GM18507 (cell line): ENCODE data around the gene PHC2.
A peak's percentile ranks its signal among the peaks of the same experiment; 100 is the strongest.

Source experiments
- DNase-seq: peaks from one replicate; pipeline ENCODE4 v3.0.0; 2011; ENCODE audit warnings: low read depth; ENCODE audit not compliant: insufficient read length; ENCODE audit errors: extremely low spot score
- FAIRE-seq: peaks from 2 replicates; lab custom pipeline; 2011; peaks lifted over from hg19 to GRCh38; lab: Jason Lieb, UNC

Gene PHC2

DNA sequence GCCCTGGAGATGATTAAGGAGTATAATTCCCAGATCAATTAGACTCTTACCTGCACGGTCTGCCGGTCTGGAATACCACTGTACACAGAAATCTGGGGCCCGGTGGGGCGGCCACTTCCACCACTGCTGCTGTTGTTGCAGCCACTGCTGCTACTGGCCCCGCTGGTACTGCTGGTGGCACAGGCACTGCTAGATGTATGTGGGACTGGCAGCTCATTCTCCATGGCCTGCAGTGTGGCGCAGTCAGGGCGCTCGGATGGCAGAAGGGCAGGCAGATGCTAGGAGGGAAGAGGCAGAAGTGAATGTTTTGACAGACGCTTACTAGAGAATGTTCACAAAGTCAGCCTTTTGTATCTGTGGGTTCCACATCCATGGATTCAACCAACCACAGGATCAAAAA, 55.6 kb downstream of the PHC2 start:
- no peak for DNase-seq
- no peak for FAIRE-seq

GRCh38 chr1:33374336-33375105, 56.4 kb downstream of the PHC2 start:
- FAIRE-seq (no peak), DNase-seq (no peak)

DNA sequence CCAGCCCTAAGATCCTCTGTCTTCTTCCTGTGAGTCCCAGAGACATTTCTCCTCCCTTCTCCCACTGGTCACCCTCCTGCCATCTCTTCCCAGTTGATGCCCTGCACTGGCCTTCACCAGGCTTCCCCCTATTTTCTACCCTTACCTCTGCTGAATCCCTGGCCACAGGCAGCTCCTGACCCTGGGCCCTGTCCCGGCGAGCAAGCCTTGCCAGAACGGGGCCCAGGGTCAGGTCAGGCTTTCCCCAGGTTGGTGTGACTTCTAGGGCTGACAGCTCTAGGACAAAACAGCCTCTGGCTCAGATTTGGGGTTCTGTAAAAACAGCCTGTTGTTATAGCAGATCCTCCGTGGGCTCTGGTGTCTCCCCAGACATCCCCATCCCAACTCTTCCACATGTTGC, 57.3 kb downstream of the PHC2 start:
- no peak for DNase-seq
- FAIRE-seq: no peak

DNA sequence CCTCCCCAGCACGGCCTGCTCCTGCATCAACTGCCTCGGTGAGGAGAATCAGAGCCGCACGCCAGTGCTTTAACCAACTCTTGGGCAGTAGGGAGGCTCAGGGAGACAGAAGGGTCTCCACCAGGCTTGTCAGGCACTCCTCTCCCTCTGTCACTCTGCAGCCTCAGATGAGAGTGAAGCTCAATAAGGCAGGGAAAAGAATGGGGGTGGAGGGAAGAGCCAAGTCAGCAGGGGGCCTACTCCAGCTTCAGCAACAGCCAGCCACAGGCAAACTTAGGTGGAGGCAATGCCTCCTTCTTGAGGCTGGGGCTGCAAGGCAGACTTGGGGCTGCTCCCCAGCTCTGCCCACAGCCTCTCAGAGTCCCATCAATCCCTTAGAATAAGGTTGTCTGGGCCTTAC, 58.2 kb downstream of the PHC2 start:
- no peak for FAIRE-seq
- DNase-seq: no peak

GRCh38 chr1:33372162-33372561, 58.7 kb downstream of the PHC2 start:
- DNase-seq (no peak), FAIRE-seq (no peak)

DNA sequence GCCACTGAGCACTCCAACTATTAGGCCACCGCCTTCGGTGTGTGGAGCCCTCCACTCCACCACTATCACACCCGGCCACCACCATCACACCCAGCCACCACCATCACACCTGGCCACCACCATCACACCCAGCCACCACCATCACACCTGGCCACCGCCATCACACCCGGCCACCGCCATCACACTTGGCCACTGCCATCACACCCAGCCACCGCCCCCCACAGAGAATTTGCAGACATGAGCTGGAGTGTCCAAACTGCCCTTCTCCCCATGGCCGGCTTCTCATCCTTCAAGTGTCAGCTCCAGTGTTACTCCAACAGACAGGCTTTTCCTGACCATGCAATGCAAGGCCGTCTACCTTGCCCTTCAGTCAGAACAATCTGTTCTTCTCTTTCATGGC, 59.6 kb downstream of the PHC2 start:
- DNase-seq (no peak), FAIRE-seq (no peak)

DNA sequence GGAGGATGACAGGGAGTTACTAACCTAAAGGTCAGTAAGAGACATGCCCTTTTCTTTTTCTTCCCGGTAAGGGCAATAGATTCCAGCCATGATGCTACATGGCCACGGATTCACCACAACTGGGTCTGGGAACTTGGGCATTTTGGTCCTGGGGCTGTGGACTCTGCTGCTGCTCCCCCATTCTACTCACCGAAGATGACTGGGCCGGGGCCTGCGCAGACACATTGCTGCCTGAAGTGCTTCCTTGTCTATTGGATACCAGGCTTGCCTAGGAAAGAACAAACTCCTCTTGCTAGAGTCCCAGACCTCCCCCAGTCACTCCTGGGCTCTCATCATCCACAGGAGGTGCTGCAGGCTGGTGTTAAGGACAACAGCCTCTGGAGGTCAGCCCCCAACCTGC, 60.1 kb downstream of the PHC2 start:
- FAIRE-seq (no peak), DNase-seq (no peak)

GRCh38 chr1:33370301-33370700, 60.6 kb downstream of the PHC2 start:
- no peak for FAIRE-seq

DNA sequence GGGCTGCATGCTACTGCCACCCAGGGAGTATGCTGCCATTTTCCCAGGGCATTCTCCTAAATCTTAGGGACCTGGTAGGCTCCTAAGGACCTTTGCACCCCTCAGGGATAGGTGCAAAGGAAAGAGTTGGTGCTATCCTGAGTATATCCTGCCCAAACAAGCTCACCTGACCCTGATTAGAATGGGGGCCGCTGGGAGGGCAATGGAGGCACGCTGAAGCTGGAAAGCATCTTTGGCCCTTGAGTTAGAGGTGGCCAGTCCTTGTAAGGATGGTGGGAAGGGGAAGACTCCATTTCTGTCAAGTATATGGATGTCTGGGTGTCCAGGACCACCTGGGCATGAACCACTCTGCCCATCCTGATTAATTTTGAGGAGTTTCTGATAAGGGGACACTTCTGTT, 61.1 kb downstream of the PHC2 start:
- no peak for DNase-seq
- FAIRE-seq: no peak

More at GRCh38 chr1:33370301-33370700, 60.6 kb downstream of the PHC2 start:
- DNase-seq: no peak

- no peak for FAIRE-seq
Observed at GRCh38 chr1:33369081-33369480, 61.8 kb downstream of the PHC2 start.

DNA sequence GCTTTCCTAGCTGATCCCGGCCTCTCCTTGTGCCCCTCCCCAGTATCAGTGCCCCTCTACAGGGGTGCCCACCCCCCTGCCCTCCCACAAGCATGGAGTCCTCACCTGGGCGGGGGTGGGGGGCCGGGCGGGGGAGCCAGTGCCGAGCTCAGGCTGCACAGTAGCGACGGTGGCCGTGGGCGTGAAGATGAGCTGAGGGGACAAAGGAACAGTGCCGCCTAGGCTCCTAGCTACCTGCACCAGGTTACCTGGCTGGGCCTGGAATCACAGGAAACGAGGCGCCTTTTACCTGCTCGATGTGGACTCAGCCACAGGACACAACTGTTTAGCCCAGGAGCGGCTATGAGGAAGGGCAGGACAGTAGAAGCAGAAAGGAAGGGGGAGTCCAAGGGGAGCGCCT, 62.5 kb downstream of the PHC2 start:
- DNase-seq (no peak), FAIRE-seq (no peak)

More at GRCh38 chr1:33369081-33369480, 61.8 kb downstream of the PHC2 start:
- no peak for DNase-seq

- FAIRE-seq (peak; percentile 87), DNase-seq (peak; percentile 73)
Observed at GRCh38 chr1:33367485-33368405, 63.1 kb downstream of the PHC2 start.

- FAIRE-seq (no peak), DNase-seq (no peak)
Observed at GRCh38 chr1:33366762-33367484, 64.0 kb downstream of the PHC2 start.

DNA sequence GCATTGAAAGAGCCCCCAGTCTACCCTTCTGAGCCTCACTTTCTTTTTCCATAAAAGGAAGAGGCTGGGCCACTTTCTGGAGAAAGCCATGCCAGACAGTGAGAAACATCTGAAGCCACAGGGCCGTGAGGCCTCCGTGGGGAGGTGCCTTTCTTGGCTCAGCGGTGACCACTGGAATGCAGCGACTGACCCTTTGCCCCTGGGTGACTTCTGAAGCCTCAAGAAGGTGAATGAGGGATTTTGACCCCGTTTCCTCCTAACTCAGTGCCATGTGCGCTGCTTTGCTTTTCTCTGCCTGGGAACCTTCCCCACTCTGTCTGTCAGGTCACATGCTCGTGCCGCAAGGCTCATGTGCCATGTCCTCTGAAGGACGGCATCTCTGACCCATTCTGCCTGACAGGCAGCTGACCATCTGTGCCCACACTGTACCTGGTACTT, 65.3 kb downstream of the PHC2 start:
- no peak for FAIRE-seq
- no peak for DNase-seq

GRCh38 chr1:33364565-33364918, 66.4 kb downstream of the PHC2 start:
- FAIRE-seq: no peak
- no peak for DNase-seq

GRCh38 chr1:33363470-33363861, 67.4 kb downstream of the PHC2 start:
- DNase-seq (no peak), FAIRE-seq (no peak)

DNA sequence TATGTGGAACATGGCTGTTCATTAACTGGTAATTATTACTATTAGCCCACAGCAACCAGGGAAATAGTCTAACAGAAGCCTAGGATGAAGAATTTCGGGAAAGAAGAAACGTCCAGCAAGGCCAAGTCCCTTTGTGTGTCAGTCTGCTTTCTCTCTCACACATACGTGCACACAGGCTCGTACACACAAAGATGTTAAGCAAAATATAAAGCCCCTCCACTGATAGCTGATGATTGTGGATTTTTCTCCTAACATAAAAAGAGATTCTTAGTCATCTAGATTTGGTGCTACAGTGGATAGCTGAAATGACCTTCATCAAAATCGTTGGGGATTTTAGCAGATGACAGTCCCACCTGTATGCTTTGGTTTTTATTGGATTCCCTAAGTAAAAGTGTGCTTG, 67.9 kb downstream of the PHC2 start:
- no peak for FAIRE-seq
- no peak for DNase-seq

GRCh38 chr1:33361532-33362235, 69.2 kb downstream of the PHC2 start:
- FAIRE-seq: no peak
- DNase-seq: no peak

DNA sequence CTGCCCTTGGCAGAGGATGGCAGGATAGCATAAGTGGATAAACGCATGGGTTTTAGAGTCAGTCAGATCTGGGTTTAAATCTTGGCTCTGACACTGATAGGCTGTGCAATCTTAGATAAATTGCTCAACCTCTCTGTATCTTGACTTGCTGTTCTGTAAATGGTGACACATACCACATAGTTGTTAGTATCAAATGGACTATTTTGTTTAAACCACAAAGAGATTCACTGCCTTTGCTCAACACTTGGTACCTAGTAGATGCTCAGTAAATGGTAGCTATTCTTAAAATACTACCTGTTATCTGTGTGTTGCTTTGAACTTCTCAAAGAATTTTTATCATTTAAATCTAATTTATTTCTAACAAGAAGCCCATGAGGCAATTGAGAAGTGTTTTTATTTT, 70.5 kb downstream of the PHC2 start:
- FAIRE-seq (no peak), DNase-seq (no peak)

- FAIRE-seq (no peak), DNase-seq (no peak)
Observed at GRCh38 chr1:33359931-33360330, 71.0 kb downstream of the PHC2 start.
